ENCODE data around the gene RHBDD1.

Gene RHBDD1

DNA sequence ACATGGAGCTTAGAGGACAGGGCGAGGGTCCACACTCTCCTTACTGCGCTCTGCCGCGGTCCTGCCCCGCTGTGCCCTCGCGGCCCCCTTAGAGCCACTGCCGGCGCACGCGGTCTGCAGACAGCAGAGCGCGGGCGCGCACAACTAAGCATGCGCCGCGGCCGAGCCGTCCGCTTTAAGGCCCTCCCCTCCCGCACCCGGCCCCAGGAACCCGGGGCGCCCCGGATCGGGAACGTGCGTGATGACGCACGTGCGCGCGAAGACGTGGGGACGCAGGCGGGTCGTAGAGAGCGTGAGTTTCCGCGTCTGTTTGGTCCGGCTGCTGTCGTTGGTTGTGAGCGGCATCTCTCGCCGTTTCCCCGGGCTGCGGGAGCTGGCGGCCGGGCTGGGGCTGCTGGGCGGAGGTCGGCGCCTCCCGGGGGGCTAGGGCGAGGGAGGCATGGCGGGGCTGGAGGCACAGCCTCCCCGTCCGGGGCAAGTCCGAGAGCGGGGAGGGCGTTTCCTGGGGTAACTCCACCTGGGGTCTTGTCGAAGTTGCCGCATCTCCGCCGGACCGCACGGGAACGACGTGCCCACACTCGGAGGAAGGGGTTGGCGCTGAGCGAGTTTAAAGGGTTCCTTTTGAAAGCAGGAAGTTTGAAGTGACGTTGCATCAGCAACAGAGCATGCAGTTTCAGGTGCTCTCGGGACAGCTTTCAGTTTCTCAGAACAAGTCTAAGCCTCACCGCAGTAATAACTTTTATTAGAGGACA, at the start of gene RHBDD1:
Gene RHBDD1 (plus strand): TSS at position 259 of the 752 bp plus-strand sequence. CDS start 28,640 bp downstream, outside the sequence.
- Mint-ChIP-seq H3K27me3 (no peaks in the 10 kb centered on the region), H3K9me3 (no peaks in the 10 kb centered on the region), H3K4me3 (peak within 1 kb of the TSS; percentile 92 to 93), H3K4me1 (peaks cover 54% of the 10 kb centered on the region), H3K27ac (peak within 1 kb of the TSS; percentile 99)
- DNase-seq (peak; percentile 95 to 96), ATAC-seq (peak; percentile 88)

DNA sequence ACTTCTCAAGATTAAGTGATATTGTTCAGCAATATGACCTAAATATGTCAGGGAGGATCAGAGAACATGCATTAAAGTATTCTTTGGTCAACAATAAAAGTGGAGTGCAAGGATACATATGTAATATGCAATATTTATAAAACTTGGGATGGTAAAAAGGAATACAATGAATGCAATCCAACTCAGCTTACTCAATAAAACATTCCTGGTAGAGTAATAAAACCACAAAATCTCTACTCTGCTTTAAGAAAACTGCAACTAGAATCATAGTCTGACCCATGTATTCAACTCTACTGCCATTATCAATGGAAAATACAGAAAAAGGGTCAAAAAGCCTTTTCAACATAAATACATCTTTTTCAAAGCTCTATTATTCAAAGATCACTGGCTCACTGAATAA, 47.8 kb upstream of the RHBDD1 start:
- DNase-seq, result no peak

GRCh38 chr2:226788881-226789490, 46.9 kb upstream of the RHBDD1 start:
- DNase-seq, result no peak
- peak overlapping the region in 1 of 2 donors; percentile 82 for H3K27ac Mint-ChIP-seq
- H3K4me3 Mint-ChIP-seq, result peak overlapping the region in 1 of 2 donors; percentile 14
- peaks cover 0 to under 1% of the 10 kb centered on the region in 2 donors for H3K9me3 Mint-ChIP-seq
- H3K27me3 Mint-ChIP-seq, result no peaks in the 10 kb centered on the region
- ATAC-seq, result no peak
- H3K4me1 Mint-ChIP-seq, result peaks cover 47% of the 10 kb centered on the region

More for the DNA sequence above, 47.8 kb upstream of the RHBDD1 start:
- ATAC-seq, result no peak
- peaks cover 0 to 6% of the 10 kb centered on the region in 2 donors for H3K9me3 Mint-ChIP-seq
- peaks cover 40% of the 10 kb centered on the region for H3K4me1 Mint-ChIP-seq
- no peak overlapping the region for H3K27ac Mint-ChIP-seq
- H3K27me3 Mint-ChIP-seq, result no peaks in the 10 kb centered on the region
- no peak overlapping the region for H3K4me3 Mint-ChIP-seq

GRCh38 chr2:226790011-226790410, 45.8 kb upstream of the RHBDD1 start:
- ATAC-seq, result no peak
- Mint-ChIP-seq H3K9me3 (no peaks in the 10 kb centered on the region), H3K4me1 (peaks cover 57% of the 10 kb centered on the region), H3K27me3 (no peaks in the 10 kb centered on the region), H3K27ac (no peak overlapping the region), H3K4me3 (peak overlapping the region; percentile 33 to 54)
- DNase-seq, result no peak

- Mint-ChIP-seq H3K27me3 (no peaks in the 10 kb centered on the region), H3K27ac (peak overlapping the region; percentile 25 to 99), H3K4me1 (peaks cover 61% of the 10 kb centered on the region), H3K9me3 (no peaks in the 10 kb centered on the region), H3K4me3 (peak overlapping the region; percentile 97 to 98)
- ATAC-seq (no peak), DNase-seq (no peak)
Measured at GRCh38 chr2:226790431-226790830, 45.4 kb upstream of the RHBDD1 start.

DNA sequence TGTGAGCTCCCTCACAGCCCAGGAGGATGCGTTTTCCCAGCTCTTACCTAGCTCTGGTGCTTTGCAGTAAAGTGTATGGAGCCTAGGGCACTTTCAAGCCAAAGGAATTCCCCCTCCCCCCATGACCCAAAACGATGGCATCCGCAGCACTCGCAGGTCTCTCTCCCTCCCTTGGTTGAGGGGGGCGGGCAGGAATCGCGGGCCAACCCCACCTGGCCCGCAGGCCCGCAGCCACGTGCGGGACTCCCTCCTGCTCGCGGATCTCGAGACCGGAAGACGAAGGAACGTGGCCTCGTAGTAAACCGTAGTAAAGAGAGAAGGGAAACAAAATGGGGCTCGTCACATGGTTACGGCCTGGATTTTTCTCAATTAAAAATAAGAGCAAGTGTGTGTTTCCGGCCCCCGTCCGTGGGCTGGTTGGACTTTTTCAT, 44.8 kb upstream of the RHBDD1 start:
- Mint-ChIP-seq H3K4me1 (peaks cover 68% of the 10 kb centered on the region), H3K27ac (peak overlapping the region; percentile 98 to 99)
- ATAC-seq, result peak; percentile 77

GRCh38 chr2:226791487-226792081, 44.3 kb upstream of the RHBDD1 start:
- Mint-ChIP-seq H3K4me3 (peak overlapping the region; percentile 97 to 98), H3K4me1 (peaks cover 73% of the 10 kb centered on the region), H3K27me3 (no peaks in the 10 kb centered on the region), H3K27ac (peak overlapping the region; percentile 98 to 99), H3K9me3 (no peaks in the 10 kb centered on the region)
- DNase-seq (peak; percentile 92 to 94), ATAC-seq (peak; percentile 94)

More for the DNA sequence above, 44.8 kb upstream of the RHBDD1 start:
- no peak for DNase-seq
- Mint-ChIP-seq H3K4me3 (peak overlapping the region; percentile 97 to 98), H3K9me3 (no peaks in the 10 kb centered on the region), H3K27me3 (no peaks in the 10 kb centered on the region)

GRCh38 chr2:226792155-226792881, 43.5 kb upstream of the RHBDD1 start:
- H3K9me3 Mint-ChIP-seq, result no peaks in the 10 kb centered on the region
- H3K4me3 Mint-ChIP-seq, result peak overlapping the region; percentile 82 to 84
- DNase-seq (no peak), ATAC-seq (no peak)
- no peaks in the 10 kb centered on the region for H3K27me3 Mint-ChIP-seq
- peak overlapping the region; percentile 91 to 96 for H3K27ac Mint-ChIP-seq
- H3K4me1 Mint-ChIP-seq, result peaks cover 80% of the 10 kb centered on the region

DNA sequence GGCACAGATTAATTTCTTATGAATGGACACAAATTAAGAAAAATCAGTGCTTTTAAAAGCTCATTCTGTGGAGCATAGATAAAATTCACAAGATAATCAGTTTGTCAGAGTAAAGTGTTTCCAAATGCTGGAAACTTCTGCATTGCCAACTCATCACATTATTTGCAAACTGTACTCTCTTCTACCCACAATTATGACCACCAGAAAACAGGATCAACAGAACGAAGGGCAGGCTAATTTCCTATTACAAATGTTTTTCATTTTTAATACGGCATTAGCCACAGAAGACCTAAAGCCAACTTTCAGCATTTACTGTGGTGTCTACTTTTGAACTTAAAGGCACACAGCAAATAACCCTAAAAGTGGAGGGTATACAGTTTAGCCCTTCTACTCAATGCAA, 42.2 kb upstream of the RHBDD1 start:
- no peak for ATAC-seq
- DNase-seq, result no peak
- Mint-ChIP-seq H3K4me1 (peaks cover 89% of the 10 kb centered on the region), H3K9me3 (no peaks in the 10 kb centered on the region), H3K27me3 (no peaks in the 10 kb centered on the region), H3K27ac (peak overlapping the region in 1 of 2 donors; percentile 40), H3K4me3 (no peak overlapping the region)

- Mint-ChIP-seq H3K4me3 (no peak overlapping the region), H3K27me3 (no peaks in the 10 kb centered on the region), H3K27ac (no peak overlapping the region), H3K4me1 (peaks cover 83% of the 10 kb centered on the region), H3K9me3 (no peaks in the 10 kb centered on the region)
- no peak for ATAC-seq
- no peak for DNase-seq
Measured at GRCh38 chr2:226794196-226794661, 41.6 kb upstream of the RHBDD1 start.

DNA sequence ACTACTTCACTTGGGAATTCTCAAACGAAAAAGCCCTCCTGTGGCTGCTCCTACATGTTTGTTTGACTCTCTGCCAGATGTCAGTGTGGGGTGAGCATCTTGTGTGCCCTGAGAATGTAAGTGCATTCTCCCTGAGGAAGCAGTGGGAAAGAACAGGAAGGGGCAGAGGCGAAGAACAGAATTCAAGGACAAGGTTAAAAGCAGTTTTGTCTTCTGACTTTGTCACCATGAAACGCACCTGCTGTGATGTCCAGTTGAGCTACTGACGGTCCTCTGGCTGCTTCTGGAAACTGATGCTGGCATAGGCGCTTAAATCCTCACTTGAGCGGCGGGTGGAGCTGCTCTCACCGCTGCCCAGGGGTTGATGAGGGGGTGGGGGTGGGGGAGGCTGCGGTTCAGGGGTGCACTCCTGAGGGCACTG, 41.1 kb upstream of the RHBDD1 start:
- H3K27me3 Mint-ChIP-seq, result no peaks in the 10 kb centered on the region
- no peak for ATAC-seq
- peak overlapping the region in 1 of 2 donors; percentile 14 for H3K4me3 Mint-ChIP-seq
- H3K27ac Mint-ChIP-seq, result no peak overlapping the region
- no peaks in the 10 kb centered on the region for H3K9me3 Mint-ChIP-seq
- no peak for DNase-seq
- peaks cover 78% of the 10 kb centered on the region for H3K4me1 Mint-ChIP-seq

GRCh38 chr2:226795281-226796011, 40.4 kb upstream of the RHBDD1 start:
- Mint-ChIP-seq H3K27ac (no peak overlapping the region), H3K4me1 (peaks cover 76% of the 10 kb centered on the region), H3K9me3 (no peaks in the 10 kb centered on the region), H3K4me3 (no peak overlapping the region), H3K27me3 (no peaks in the 10 kb centered on the region)
- ATAC-seq (no peak), DNase-seq (no peak)

DNA sequence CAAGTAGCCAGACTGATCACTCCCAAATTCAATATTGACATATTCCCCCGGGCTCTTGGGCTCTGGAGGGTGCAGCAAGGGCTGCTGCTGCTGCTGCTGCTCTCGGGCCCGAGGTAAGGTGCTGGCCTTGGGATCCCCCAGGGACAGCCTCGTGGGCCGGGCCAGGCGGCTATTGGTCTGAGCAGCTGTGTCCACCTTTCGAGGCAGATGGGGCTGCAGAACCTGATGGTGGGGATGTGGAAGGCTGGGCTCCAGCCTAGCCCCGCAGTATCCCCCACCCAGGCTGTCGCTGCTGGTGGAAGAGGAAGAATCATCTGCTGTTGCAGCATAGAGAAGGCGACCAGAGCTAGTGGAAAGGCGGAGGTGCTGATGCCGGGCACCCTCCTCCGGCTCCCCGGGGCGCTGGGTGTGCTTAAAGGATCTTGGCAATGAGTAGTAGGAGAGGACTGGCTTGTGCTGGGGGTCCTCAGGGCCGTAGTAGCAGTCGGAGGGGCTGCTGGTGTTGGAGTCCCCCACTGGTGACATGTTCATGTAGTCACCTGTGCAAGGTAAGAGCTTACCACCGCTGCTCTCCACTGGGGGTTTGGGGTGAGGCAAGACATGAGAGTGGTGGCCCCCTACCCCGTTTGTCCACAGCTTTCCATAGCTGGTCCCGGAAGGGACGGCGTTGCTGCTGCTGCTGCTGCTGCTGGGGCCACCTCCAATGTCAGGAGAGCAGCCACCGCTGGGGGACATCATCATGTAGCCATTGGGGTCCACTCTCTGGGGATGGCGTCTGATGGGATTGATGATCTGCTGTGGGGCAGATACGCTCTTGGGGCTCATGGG, 39.6 kb upstream of the RHBDD1 start:
- no peak overlapping the region for H3K27ac Mint-ChIP-seq
- no peaks in the 10 kb centered on the region for H3K9me3 Mint-ChIP-seq
- DNase-seq (no peak), ATAC-seq (no peak)
- H3K27me3 Mint-ChIP-seq, result no peaks in the 10 kb centered on the region
- H3K4me3 Mint-ChIP-seq, result no peak overlapping the region
- peaks cover 76% of the 10 kb centered on the region for H3K4me1 Mint-ChIP-seq

DNA sequence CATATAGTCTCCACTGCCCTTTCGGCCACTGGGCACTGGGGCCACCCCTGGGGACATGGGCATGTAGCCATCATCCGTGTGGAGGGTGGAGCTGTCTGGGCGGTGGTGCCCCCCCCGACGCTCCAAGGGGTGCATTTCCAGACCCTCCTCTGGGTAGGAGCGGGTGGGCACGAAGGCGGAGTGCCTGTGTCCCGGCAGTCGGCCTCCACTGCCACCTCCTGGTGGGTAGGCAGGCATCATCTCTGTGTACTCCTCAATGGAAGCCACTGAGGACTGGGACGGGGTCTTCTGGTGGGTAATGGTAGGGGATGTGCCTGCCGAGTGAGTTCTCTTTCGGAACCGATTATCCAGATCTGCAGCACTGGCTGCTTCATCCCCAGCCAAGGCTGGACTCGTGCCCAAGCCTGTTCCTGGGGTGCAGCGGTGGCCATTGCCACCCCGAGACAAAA, 39.0 kb upstream of the RHBDD1 start:
- ATAC-seq (no peak), DNase-seq (peak in 1 of 2 donors; percentile 14)
- H3K4me1 Mint-ChIP-seq, result peaks cover 80% of the 10 kb centered on the region
- H3K4me3 Mint-ChIP-seq, result peak overlapping the region in 1 of 2 donors; percentile 45
- H3K27ac Mint-ChIP-seq, result no peak overlapping the region
- no peaks in the 10 kb centered on the region for H3K27me3 Mint-ChIP-seq
- no peaks in the 10 kb centered on the region for H3K9me3 Mint-ChIP-seq

All from stimulated activated naive CD8-positive, alpha-beta T cell treated with anti-CD3 and anti-CD28 coated beads, Interleukin-15, amount 100 ng/mL, for 72 hours (primary cell).